GM23338 (cell line): ENCODE results near the gene SYNPO. TPM values are rescaled to one million over a fixed set of nuclear protein-coding genes. Genes with fewer than 3 reads are reported as not detected.

Experiments used
- ATAC-seq: fragments of 200-7000 bp; cut with Tn5 transposase; 3 replicates; pipeline ENCODE4 v1.9.1; 2020
- DNase-seq: peaks from one replicate; pipeline ENCODE4 v3.0.0-alpha.2; 2015; ENCODE audit warnings: low spot score
- H2AFZ ChIP-seq: fragments of 200-600 bp; sonication (generic); 2 replicates; pipeline ENCODE4 v1.8.0; 2016; ENCODE audit warnings: antibody characterized with exemption, mild to moderate bottlenecking, moderate library complexity
- H3F3A ChIP-seq: fragments of 200-600 bp; sonication (generic); replicated peaks from 2 replicates; pipeline ENCODE4 v1.8.0; 2017; ENCODE audit warnings: antibody characterized with exemption, mixed run types, low read depth
- H3K27ac ChIP-seq: fragments of 200-600 bp; sonication (generic); 2 replicates; pipeline ENCODE4 v1.6.1; 2016; ENCODE audit warnings: low read depth
- H3K27me3 ChIP-seq: fragments of 200-600 bp; sonication (generic); 2 replicates; pipeline ENCODE4 v1.8.0; 2016; ENCODE audit warnings: mild to moderate bottlenecking, mixed run types, moderate library complexity; ENCODE audit not compliant: insufficient read depth
- H3K36me3 ChIP-seq: fragments of 200-600 bp; sonication (generic); 2 replicates; pipeline ENCODE4 v1.8.0; 2016; ENCODE audit warnings: mild to moderate bottlenecking; ENCODE audit not compliant: insufficient read depth
- H3K4me1 ChIP-seq: fragments of 200-600 bp; sonication (generic); 2 replicates; pipeline ENCODE4 v1.8.0; 2016; ENCODE audit warnings: mild to moderate bottlenecking, moderate library complexity; ENCODE audit not compliant: insufficient read depth
- H3K4me2 ChIP-seq: fragments of 200-600 bp; sonication (generic); 2 replicates; pipeline ENCODE4 v1.7.1; 2017; ENCODE audit warnings: mixed run types
- H3K4me3 ChIP-seq: fragments of 200-600 bp; sonication (generic); 2 replicates; pipeline ENCODE4 v1.6.1; 2016; ENCODE audit warnings: mixed run types
- H3K79me2 ChIP-seq: fragments of 200-600 bp; sonication (generic); replicated peaks from 2 replicates; pipeline ENCODE4 v1.8.0; 2017; ENCODE audit warnings: mild to moderate bottlenecking; ENCODE audit not compliant: insufficient read depth
- H3K9me2 ChIP-seq: fragments of 200-600 bp; sonication (generic); 2 replicates; pipeline ENCODE4 v1.8.0; 2017; ENCODE audit not compliant: insufficient read depth
- H4K20me1 ChIP-seq: fragments of 200-600 bp; sonication (generic); replicated peaks from 2 replicates; pipeline ENCODE4 v1.8.0; 2017; ENCODE audit warnings: mild to moderate bottlenecking; ENCODE audit not compliant: insufficient read depth
- H3K27ac Mint-ChIP-seq: 2 replicates; pipeline ENCODE4 v1.8.0; 2020; ENCODE audit warnings: inconsistent platforms, mild to moderate bottlenecking, moderate library complexity, mixed read lengths
- H3K27me3 Mint-ChIP-seq: 3 replicates; pipeline ENCODE4 v1.8.0; 2022; ENCODE audit warnings: low read depth, mild to moderate bottlenecking, moderate library complexity, mixed read lengths, inconsistent platforms; ENCODE audit not compliant: insufficient read depth, poor library complexity
- H3K36me3 Mint-ChIP-seq: 3 replicates; pipeline ENCODE4 v1.8.0; 2021; ENCODE audit warnings: low read depth, mild to moderate bottlenecking, inconsistent platforms, moderate library complexity, mixed read lengths
- H3K4me1 Mint-ChIP-seq: 3 replicates; pipeline ENCODE4 v1.8.0; 2020; ENCODE audit warnings: mild to moderate bottlenecking, inconsistent platforms, mixed read lengths
- H3K4me3 Mint-ChIP-seq: 3 replicates; pipeline ENCODE4 v1.8.0; 2021; ENCODE audit warnings: moderate library complexity, mild to moderate bottlenecking, inconsistent platforms, mixed read lengths
- H3K9me3 Mint-ChIP-seq: 3 replicates; pipeline ENCODE4 v1.8.0; 2020; ENCODE audit warnings: moderate library complexity, mild to moderate bottlenecking, inconsistent platforms, mixed read lengths
- EZH2 ChIP-seq: fragments of 200-600 bp; sonication (generic); IDR thresholded peaks from one replicate; pipeline ENCODE4 v1.8.0; 2017; ENCODE audit warnings: antibody characterized with exemption, mild to moderate bottlenecking, low read depth; ENCODE audit not compliant: unreplicated experiment
- ZNF462 ChIP-seq: fragments of 250-450 bp; sonication (Bioruptor Pico); IDR thresholded peaks from 2 replicates; pipeline ENCODE4 v1.5.0; 2020; ENCODE audit warnings: mild to moderate bottlenecking, moderate library complexity
- polyA plus RNA-seq: library from polyadenylated mRNA; unstranded; fragments of >200 nt; fragmentation: Nextera tagmentation; extraction: Ambion mirVana; gene quantifications from 2 replicates; pipeline ENCODE4 v1.2.1, GENCODE V29; 2016
- total RNA-seq: library from RNA; depleted of rRNA; stranded (reverse); fragments of >200 nt; shearing (Covaris generic); gene quantifications from 2 replicates; pipeline ENCODE4 v1.2.3, GENCODE V29; 2014

SYNPO gene
- total and polyA plus RNA-seq, 2 experiments from 2014 or later, result 0.16 to 1.3 TPM

- Mint-ChIP-seq H3K36me3 (no peaks in the 10 kb centered on the region; the same call in 2 of the 3 replicates), H3K27me3 (peaks cover 1% of the 10 kb centered on the region), H3K27ac (peak overlapping the region; percentile 37; the same call in 1 of the 2 replicates), H3K9me3 (no peaks in the 10 kb centered on the region), H3K4me3 (no peak overlapping the region; the same call in 2 of the 3 replicates), H3K4me1 (peaks cover 32% of the 10 kb centered on the region)
- no peak for ATAC-seq
- no peak overlapping the region for H2AFZ ChIP-seq
- no peaks in the 10 kb centered on the region for H3F3A ChIP-seq
- H3K27me3 ChIP-seq, result no peaks in the 10 kb centered on the region
- no peaks in the 10 kb centered on the region; the same call in 1 of the 2 replicates for H3K4me1 ChIP-seq
- no peak overlapping the region for H3K4me2 ChIP-seq
- no peak overlapping the region for H3K4me3 ChIP-seq
- H3K27ac ChIP-seq, result no peak overlapping the region
- DNase-seq, result no peak
- no peaks in the 10 kb centered on the region for H3K79me2 ChIP-seq
- no peaks in the 10 kb centered on the region for H3K9me2 ChIP-seq
- H4K20me1 ChIP-seq, result no peaks in the 10 kb centered on the region
- TF ChIP-seq EZH2 (no peak), ZNF462 (CRISPR knock-in tag) (no peak)
- H3K36me3 ChIP-seq, result no peaks in the 10 kb centered on the region
These were observed 7.1 kb downstream of the SYNPO start for GRCh38 chr5:150647275-150648251.
